ENCODE results near the gene CHPF. TPM values are rescaled to one million over a fixed set of nuclear protein-coding genes. Genes with fewer than 3 reads are reported as not detected.

Gene CHPF
- total RNA-seq: 297 and 310 TPM in 2 replicates

GRCh38 chr2:219543596-219544358 lies at the start of gene CHPF, which contains the start of gene TMEM198:
CHPF (minus strand) TSS chr2:219543809; CDS start chr2:219543538, 271 bp downstream.
TMEM198 (plus strand) TSS chr2:219544028; CDS start chr2:219544728, 700 bp downstream.

GRCh38 chr2:219572237-219573001 lies 28.8 kb upstream of the CHPF start, which contains the start of gene INHA:
INHA (plus strand) TSS chr2:219572310; CDS start chr2:219572375, 65 bp downstream.

GRCh38 chr2:219571311-219572236 lies 28.0 kb upstream of the CHPF start, which contains the start of gene OBSL1:
OBSL1 (minus strand) TSS chr2:219571539; CDS start chr2:219571232, 307 bp downstream.

GRCh38 chr2:219514196-219514761 lies 29.3 kb downstream of the CHPF start, which contains the start of gene ASIC4:
ASIC4 (plus strand) TSS chr2:219514482; CDS start chr2:219514725, 243 bp downstream.

GRCh38 chr2:219498280-219499057 lies 45.1 kb downstream of the CHPF start, which contains the start of gene GMPPA:
GMPPA (plus strand) TSS chr2:219498891; CDS start chr2:219499976, 1,085 bp downstream.

Other genes with a start within 250 kb of the CHPF start
- gene PTPRN, start 234.4 kb downstream of the CHPF start, total RNA-seq: 1.2 and 1.7 TPM in 2 replicates
- not detected in 2 replicates for gene RESP18, start 211.1 kb downstream of the CHPF start, total RNA-seq
- gene DNPEP, start 155.9 kb downstream of the CHPF start, total RNA-seq: 55.9 and 67.2 TPM in 2 replicates
- gene DES, start 125.4 kb downstream of the CHPF start, total RNA-seq: 83.3 and 119 TPM in 2 replicates
- 11.8 and 17.4 TPM in 2 replicates for gene SPEG, start 109.0 kb downstream of the CHPF start, total RNA-seq
- 88.4 and 110 TPM in 2 replicates for gene GMPPA, start 44.9 kb downstream of the CHPF start, total RNA-seq
- not detected in 2 replicates for gene ASIC4, start 29.3 kb downstream of the CHPF start, total RNA-seq
- 0.53 and 3.5 TPM in 2 replicates for gene TMEM198, start 219 bp upstream of the CHPF start, total RNA-seq
- gene OBSL1, start 27.7 kb upstream of the CHPF start, total RNA-seq: 51.3 and 52.1 TPM in 2 replicates
- gene INHA, start 28.5 kb upstream of the CHPF start, total RNA-seq: not detected in 2 replicates
- 13.0 and 14.4 TPM in 2 replicates for gene STK11IP, start 54.0 kb upstream of the CHPF start, total RNA-seq
- gene SLC4A3, start 83.8 kb upstream of the CHPF start, total RNA-seq: 5.5 and 5.7 TPM in 2 replicates

Measured in myometrial cell (primary cell).